ES-I3 (cell line): Measurements from ENCODE around the gene CCDC188.
A peak's percentile ranks its signal among the peaks of the same experiment; 100 is the strongest.

Experiments
- H3K36me3 ChIP-seq: 2 replicates; pipeline ENCODE4 v1.6.1; 2013; ENCODE audit warnings: mild to moderate bottlenecking, low read length, control low read depth, moderate library complexity; ENCODE audit not compliant: insufficient read depth
- H3K4me1 ChIP-seq: 2 replicates; pipeline ENCODE4 v1.6.1; 2013; ENCODE audit warnings: mild to moderate bottlenecking, control low read depth, low read length; ENCODE audit not compliant: insufficient read depth
- H3K9ac ChIP-seq: 2 replicates; pipeline ENCODE4 v1.6.1; 2013; ENCODE audit warnings: low read depth, mild to moderate bottlenecking, low read length, moderate library complexity
- H3K9me3 ChIP-seq: 2 replicates; pipeline ENCODE4 v1.6.1; 2013; ENCODE audit warnings: mild to moderate bottlenecking, low read length, moderate library complexity; ENCODE audit not compliant: control insufficient read depth, insufficient read depth

Gene CCDC188

GRCh38 chr22:20131597-20131858 is 19.3 kb downstream of the CCDC188 start, which contains the start of gene ZDHHC8:
TSS of gene ZDHHC8 (plus strand) at chr22:20131804. CDS start at chr22:20131948, 144 bp downstream.
- Histone ChIP-seq H3K9me3 (no peaks in the 10 kb centered on the region), H3K4me1 (no peaks in the 10 kb centered on the region; the same call in 1 of the 2 replicates), H3K9ac (peak within 1 kb of the TSS; percentile 85), H3K36me3 (no peaks in the 10 kb centered on the region)

GRCh38 chr22:20130731-20131596 is 19.9 kb downstream of the CCDC188 start:
- Histone ChIP-seq H3K36me3 (no peaks in the 10 kb centered on the region), H3K9me3 (no peaks in the 10 kb centered on the region), H3K4me1 (no peaks in the 10 kb centered on the region; the same call in 1 of the 2 replicates), H3K9ac (peak overlapping the region; percentile 85)

GRCh38 chr22:20130319-20130718 is 20.5 kb downstream of the CCDC188 start:
- Histone ChIP-seq H3K9ac (no peak overlapping the region), H3K36me3 (no peaks in the 10 kb centered on the region), H3K9me3 (no peaks in the 10 kb centered on the region), H3K4me1 (no peaks in the 10 kb centered on the region; the same call in 1 of the 2 replicates)

GRCh38 chr22:20129747-20130014 is 21.2 kb downstream of the CCDC188 start:
- Histone ChIP-seq H3K9ac (no peak overlapping the region), H3K4me1 (no peaks in the 10 kb centered on the region; the same call in 1 of the 2 replicates), H3K9me3 (no peaks in the 10 kb centered on the region), H3K36me3 (no peaks in the 10 kb centered on the region)

- Histone ChIP-seq H3K4me1 (no peaks in the 10 kb centered on the region; the same call in 1 of the 2 replicates), H3K9ac (no peak overlapping the region), H3K9me3 (no peaks in the 10 kb centered on the region), H3K36me3 (no peaks in the 10 kb centered on the region)
Measured at GRCh38 chr22:20128902-20129746, 21.7 kb downstream of the CCDC188 start.

GRCh38 chr22:20128619-20128901 is 22.3 kb downstream of the CCDC188 start:
- H3K9ac ChIP-seq: no peak overlapping the region
- no peaks in the 10 kb centered on the region for H3K36me3 ChIP-seq

GRCh38 chr22:20127869-20128618 is 22.8 kb downstream of the CCDC188 start:
- Histone ChIP-seq H3K9ac (no peak overlapping the region), H3K36me3 (no peaks in the 10 kb centered on the region), H3K4me1 (no peaks in the 10 kb centered on the region; the same call in 1 of the 2 replicates), H3K9me3 (no peaks in the 10 kb centered on the region)

More at GRCh38 chr22:20128619-20128901, 22.3 kb downstream of the CCDC188 start:
- Histone ChIP-seq H3K9me3 (no peaks in the 10 kb centered on the region), H3K4me1 (no peaks in the 10 kb centered on the region; the same call in 1 of the 2 replicates)

GRCh38 chr22:20127318-20127868 is 23.5 kb downstream of the CCDC188 start:
- Histone ChIP-seq H3K36me3 (no peaks in the 10 kb centered on the region), H3K9ac (no peak overlapping the region), H3K4me1 (no peaks in the 10 kb centered on the region; the same call in 1 of the 2 replicates), H3K9me3 (no peaks in the 10 kb centered on the region)

- Histone ChIP-seq H3K36me3 (peaks cover 6% of the 10 kb centered on the region), H3K9ac (no peak overlapping the region), H3K4me1 (no peaks in the 10 kb centered on the region; the same call in 1 of the 2 replicates), H3K9me3 (no peaks in the 10 kb centered on the region)
Measured at GRCh38 chr22:20126284-20127029, 24.4 kb downstream of the CCDC188 start.

GRCh38 chr22:20125201-20126174 is 25.4 kb downstream of the CCDC188 start:
- Histone ChIP-seq H3K4me1 (no peaks in the 10 kb centered on the region), H3K36me3 (peaks cover 6% of the 10 kb centered on the region), H3K9me3 (no peaks in the 10 kb centered on the region), H3K9ac (no peak overlapping the region)

GRCh38 chr22:20124083-20124787 is 26.6 kb downstream of the CCDC188 start:
- Histone ChIP-seq H3K36me3 (peaks cover 12% of the 10 kb centered on the region), H3K4me1 (no peaks in the 10 kb centered on the region)

GRCh38 chr22:20123366-20124082 is 27.3 kb downstream of the CCDC188 start:
- H3K9me3 ChIP-seq: no peaks in the 10 kb centered on the region
- H3K4me1 ChIP-seq: peaks cover 7% of the 10 kb centered on the region
- peaks cover 19% of the 10 kb centered on the region for H3K36me3 ChIP-seq
- H3K9ac ChIP-seq: no peak overlapping the region

More at GRCh38 chr22:20124083-20124787, 26.6 kb downstream of the CCDC188 start:
- Histone ChIP-seq H3K9me3 (no peaks in the 10 kb centered on the region), H3K9ac (no peak overlapping the region)
